B cell (primary cell): ENCODE data around the gene FAM107A. TPM values are rescaled to one million over a fixed set of nuclear protein-coding genes. Genes with fewer than 3 reads are reported as not detected.

ENCODE experiments used
- ATAC-seq: fragments of 200-7000 bp; cut with Tn5 transposase; one replicate; pipeline ENCODE4 v1.10.0; 2021; ENCODE audit warnings: low read depth, mild to moderate bottlenecking, moderate number of reproducible peaks, moderate library complexity
- CTCF ChIA-PET: fragments of 350-600 bp; sonication (Branson Sonifier 250); formaldehyde crosslinking; loops from one replicate; lab custom pipeline; 2021; ENCODE audit warnings: antibody characterized with exemption, inconsistent platforms; lab: Charles Lee
- POLR2A ChIA-PET: fragments of 350-600 bp; sonication (Branson Sonifier 250); formaldehyde crosslinking; loops from one replicate; lab custom pipeline; 2021; ENCODE audit warnings: antibody characterized with exemption; lab: Charles Lee
- DNase-seq: peaks from one replicate; pipeline ENCODE4 v3.0.0; 2013
- H2AFZ ChIP-seq: 2 replicates; pipeline ENCODE4 v1.6.1; 2012; ENCODE audit warnings: mild to moderate bottlenecking, low read depth, low read length; ENCODE audit not compliant: insufficient read depth, poor library complexity, severe bottlenecking
- H3K27ac ChIP-seq, 2 donors: 1 replicate in 1 of 2; 2 replicates in 1 of 2; pipeline ENCODE4 v1.5.1; 2012 to 2013; ENCODE audit warnings: low read length in 2 of 2, mild to moderate bottlenecking in 2 of 2, moderate library complexity in 1 of 2
- H3K27me3 ChIP-seq, 4 experiments: fragments of 200-600 bp in 1 of 4; sonication (generic) in 1 of 4; replicated peaks in 1 of 4; 1 replicate in 2 of 4; 2 replicates in 2 of 4; pipeline versions ENCODE4 v1.6.1 to v1.7.0; 2013 to 2016; ENCODE audit warnings: low read length in 3 of 4, mild to moderate bottlenecking in 2 of 4, mixed read lengths in 1 of 4, moderate library complexity in 1 of 4; ENCODE audit not compliant: insufficient read depth in 4 of 4, control insufficient read depth in 3 of 4; ENCODE audit errors: control extremely low read depth in 1 of 4
- H3K36me3 ChIP-seq, 2 experiments: replicated peaks in 1 of 2; 1 replicate in 1 of 2; 2 replicates in 1 of 2; pipeline versions ENCODE4 v1.6.1 to v1.7.1; 2013; ENCODE audit warnings: low read length in 1 of 2; ENCODE audit not compliant: insufficient read depth in 2 of 2, control insufficient read depth in 1 of 2; ENCODE audit errors: control extremely low read depth in 1 of 2, extremely low read depth in 1 of 2
- H3K4me1 ChIP-seq, 2 donors: fragments of 200-600 bp in 1 of 2; sonication (generic) in 1 of 2; 1 replicate in 1 of 2; 2 replicates in 1 of 2; pipeline versions ENCODE4 v1.5.1 to v1.6.1; 2013 to 2017; ENCODE audit warnings: low read length in 2 of 2; ENCODE audit not compliant: control insufficient read depth in 2 of 2, insufficient read depth in 2 of 2
- H3K4me2 ChIP-seq: replicated peaks from 2 replicates; pipeline ENCODE3; 2012; ENCODE audit warnings: mild to moderate bottlenecking, low read depth, low read length; ENCODE audit not compliant: poor library complexity, severe bottlenecking
- H3K4me3 ChIP-seq, 5 experiments: fragments of 200-600 bp in 1 of 5; sonication (generic) in 1 of 5; 1 replicate in 3 of 5; 2 replicates in 2 of 5; pipeline versions ENCODE4 v1.5.1 to v1.7.0; 2011 to 2016; ENCODE audit warnings: low read length in 4 of 5, mild to moderate bottlenecking in 4 of 5, low read depth in 2 of 5, control low read depth in 1 of 5, moderate library complexity in 1 of 5; ENCODE audit not compliant: insufficient read depth in 1 of 5; ENCODE audit errors: control extremely low read depth in 1 of 5, extremely low read depth in 1 of 5
- H3K79me2 ChIP-seq: fragments of 200-600 bp; sonication (generic); one replicate; pipeline ENCODE4 v1.6.0; 2016; ENCODE audit warnings: low read length; ENCODE audit not compliant: control insufficient read depth, insufficient read depth
- H3K9ac ChIP-seq: fragments of 200-600 bp; sonication (generic); 2 replicates; pipeline ENCODE4 v1.6.1; 2017; ENCODE audit warnings: mild to moderate bottlenecking, low read length, moderate library complexity
- H3K9me3 ChIP-seq, 3 donors: one replicate each; pipeline versions ENCODE4 v1.6.1 to v1.7.1; 2013; ENCODE audit warnings: low read length in 2 of 3; ENCODE audit not compliant: control insufficient read depth in 2 of 3, insufficient read depth in 1 of 3; ENCODE audit errors: control extremely low read depth in 1 of 3
- H4K20me1 ChIP-seq: 2 replicates; pipeline ENCODE4 v1.6.0; 2012; ENCODE audit warnings: mild to moderate bottlenecking, low read length; ENCODE audit not compliant: insufficient read depth, control insufficient read depth, poor library complexity, severe bottlenecking
- H3K27ac Mint-ChIP-seq: one replicate; pipeline ENCODE4 v1.8.0; 2021; ENCODE audit warnings: mixed read lengths
- H3K27me3 Mint-ChIP-seq: one replicate; pipeline ENCODE4 v1.8.0; 2021; ENCODE audit warnings: mixed read lengths
- H3K4me1 Mint-ChIP-seq: one replicate; pipeline ENCODE4 v1.8.0; 2021; ENCODE audit warnings: mixed read lengths
- H3K4me3 Mint-ChIP-seq: one replicate; pipeline ENCODE4 v1.8.0; 2021; ENCODE audit warnings: mixed read lengths
- H3K9me3 Mint-ChIP-seq: one replicate; pipeline ENCODE4 v1.8.0; 2022; ENCODE audit warnings: mixed read lengths; ENCODE audit not compliant: insufficient read depth
- CTCF ChIP-seq: fragments of 200-600 bp; IDR thresholded peaks from one replicate; pipeline ENCODE4 v1.8.0; 2022; ENCODE audit warnings: antibody characterized with exemption, mild to moderate bottlenecking
- EZH2 ChIP-seq: IDR thresholded peaks from 2 replicates; pipeline ENCODE4 v1.6.1; 2012; ENCODE audit warnings: borderline replicate concordance, low read depth, mild to moderate bottlenecking, moderate library complexity, low read length; ENCODE audit not compliant: insufficient read depth, poor library complexity, severe bottlenecking
- WGBS: methylation state at CpG from one replicate; pipeline ENCODE4 v1.1.5; 2013; ENCODE audit warnings: missing lambda C conversion rate; ENCODE audit not compliant: insufficient coverage; 5-methylcytosine and 5-hydroxymethylcytosine counted together
- intact Hi-C: fragments of 100-400 bp; cut with micrococcal nuclease; formaldehyde crosslinking; loops from one replicate; pipeline ENCODE4 v1.10.0; 2022
- polyA plus RNA-seq: library from polyadenylated mRNA; depleted of rRNA; stranded (reverse); fragments of >200 nt; gene quantifications from 2 replicates; pipeline ENCODE4 v1.2.3, GENCODE V29; 2012
- total RNA-seq, 2 donors: library from RNA; stranded (reverse); fragments of 120-200 nt in 1 of 2; gene quantifications; 1 replicate in 1 of 2; 2 replicates in 1 of 2; pipeline versions ENCODE4 v1.2.3 to v1.2.4, GENCODE V29; 2013 to 2022

The FAM107A gene
- total and polyA plus RNA-seq, 2 donors (not counting 1 experiment from before 2014, with no cell fraction given): not detected

GRCh38 chr3:58519668-58520402 lies 57.4 kb downstream of the FAM107A start:
- Histone ChIP-seq H3K36me3 (no peaks in the 10 kb centered on the region), H3K4me1 (no peaks in the 10 kb centered on the region), H3K9me3 (no peaks in the 10 kb centered on the region), H3K27ac (no peak overlapping the region), H3K4me2 (no peak overlapping the region), H3K4me3 (no peak overlapping the region), H3K27me3 (no peaks in the 10 kb centered on the region), H4K20me1 (no peaks in the 10 kb centered on the region), H3K9ac (no peak overlapping the region), H2AFZ (no peak overlapping the region), H3K79me2 (no peaks in the 10 kb centered on the region)
- Mint-ChIP-seq H3K4me1 (no peaks in the 10 kb centered on the region), H3K27me3 (no peaks in the 10 kb centered on the region), H3K27ac (no peak overlapping the region), H3K9me3 (no peaks in the 10 kb centered on the region), H3K4me3 (no peak overlapping the region)
- POLR2A ChIA-PET: no interaction called here
- ATAC-seq (no peak), DNase-seq (no peak)
- intact Hi-C loops: no loop called here
- CTCF ChIA-PET: interaction anchor here (0.6 to 1.0 kb wide), 2 partner anchors 12 to 50 kb away, joined by 3 to 4 read pairs; no protein-coding TSS in a partner anchor
- WGBS: 100% methylated on average over 3 of the region's 6 CpGs
- TF ChIP-seq EZH2 (no peak), CTCF (no peak)

- CTCF ChIA-PET: no interaction called here
- no peak overlapping the region for H3K4me2 ChIP-seq
- H3K4me1 ChIP-seq: no peaks in the 10 kb centered on the region
- H3K79me2 ChIP-seq: no peaks in the 10 kb centered on the region
- WGBS: no CpG with 5 or more reads among the region's 3 CpGs
- POLR2A ChIA-PET: interaction anchor here (0.7 kb wide), 1 partner anchor 18 kb away, joined by 5 read pairs; no protein-coding TSS in a partner anchor
- no peak overlapping the region for H3K9ac ChIP-seq
- no peak overlapping the region for H2AFZ ChIP-seq
- Mint-ChIP-seq H3K4me1 (no peaks in the 10 kb centered on the region), H3K9me3 (no peaks in the 10 kb centered on the region), H3K27me3 (no peaks in the 10 kb centered on the region), H3K4me3 (no peak overlapping the region), H3K27ac (no peak overlapping the region)
- no peaks in the 10 kb centered on the region for H3K27me3 ChIP-seq
- no peaks in the 10 kb centered on the region for H3K9me3 ChIP-seq
- no peak overlapping the region for H3K4me3 ChIP-seq
- DNase-seq (no peak), ATAC-seq (no peak)
- no peak overlapping the region for H3K27ac ChIP-seq
- H3K36me3 ChIP-seq: no peaks in the 10 kb centered on the region
- intact Hi-C loops: no loop called here
- TF ChIP-seq EZH2 (no peak), CTCF (no peak)
- H4K20me1 ChIP-seq: no peaks in the 10 kb centered on the region
Observed at GRCh38 chr3:58518291-58518789, 58.9 kb downstream of the FAM107A start.
